GM18499 (cell line): ENCODE data around the gene IL6.
"Not testable (repeated sequence)": the region's sequence is repeated elsewhere in the genome, so short reads cannot be mapped to it uniquely, and the experiment has no call there.

Source experiments
- ATAC-seq: cut with Tn5 transposase; IDR thresholded peaks from one replicate; pipeline ENCODE4 v1.9.1; 2021; ENCODE audit warnings: moderate number of reproducible peaks; ENCODE audit not compliant: insufficient read depth, unreplicated experiment

IL6 gene

DNA sequence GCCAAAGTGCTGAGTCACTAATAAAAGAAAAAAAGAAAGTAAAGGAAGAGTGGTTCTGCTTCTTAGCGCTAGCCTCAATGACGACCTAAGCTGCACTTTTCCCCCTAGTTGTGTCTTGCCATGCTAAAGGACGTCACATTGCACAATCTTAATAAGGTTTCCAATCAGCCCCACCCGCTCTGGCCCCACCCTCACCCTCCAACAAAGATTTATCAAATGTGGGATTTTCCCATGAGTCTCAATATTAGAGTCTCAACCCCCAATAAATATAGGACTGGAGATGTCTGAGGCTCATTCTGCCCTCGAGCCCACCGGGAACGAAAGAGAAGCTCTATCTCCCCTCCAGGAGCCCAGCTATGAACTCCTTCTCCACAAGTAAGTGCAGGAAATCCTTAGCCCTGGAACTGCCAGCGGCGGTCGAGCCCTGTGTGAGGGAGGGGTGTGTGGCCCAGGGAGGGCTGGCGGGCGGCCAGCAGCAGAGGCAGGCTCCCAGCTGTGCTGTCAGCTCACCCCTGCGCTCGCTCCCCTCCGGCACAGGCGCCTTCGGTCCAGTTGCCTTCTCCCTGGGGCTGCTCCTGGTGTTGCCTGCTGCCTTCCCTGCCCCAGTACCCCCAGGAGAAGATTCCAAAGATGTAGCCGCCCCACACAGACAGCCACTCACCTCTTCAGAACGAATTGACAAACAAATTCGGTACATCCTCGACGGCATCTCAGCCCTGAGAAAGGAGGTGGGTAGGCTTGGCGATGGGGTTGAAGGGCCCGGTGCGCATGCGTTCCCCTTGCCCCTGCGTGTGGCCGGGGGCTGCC is at the start of gene IL6:
Gene IL6, plus strand, starts transcription at position 294 of the 807 bp plus-strand sequence. Its CDS starts 63 bp downstream, at position 357.
- no peak for ATAC-seq

DNA sequence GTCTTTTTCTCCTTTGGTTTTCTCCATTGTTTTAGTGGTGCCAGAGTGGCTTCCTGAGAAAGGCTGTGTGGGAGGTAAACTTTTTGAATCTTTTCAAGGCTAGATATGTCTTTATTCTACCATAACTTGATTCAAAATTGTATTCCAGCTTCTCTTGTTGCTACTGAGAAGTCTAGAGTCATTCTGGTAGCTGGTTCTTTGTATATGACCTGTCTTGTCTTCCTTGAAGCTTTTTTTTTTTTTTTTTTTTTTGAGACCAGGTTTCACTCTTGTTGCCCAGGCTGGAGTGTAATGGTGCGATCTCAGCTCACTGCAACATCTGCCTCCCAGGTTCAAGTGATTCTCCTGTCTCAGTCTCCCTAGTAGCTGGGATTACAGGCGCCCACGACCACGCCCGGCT is 49.7 kb upstream of the IL6 start:
- not testable (repeated sequence) for ATAC-seq

DNA sequence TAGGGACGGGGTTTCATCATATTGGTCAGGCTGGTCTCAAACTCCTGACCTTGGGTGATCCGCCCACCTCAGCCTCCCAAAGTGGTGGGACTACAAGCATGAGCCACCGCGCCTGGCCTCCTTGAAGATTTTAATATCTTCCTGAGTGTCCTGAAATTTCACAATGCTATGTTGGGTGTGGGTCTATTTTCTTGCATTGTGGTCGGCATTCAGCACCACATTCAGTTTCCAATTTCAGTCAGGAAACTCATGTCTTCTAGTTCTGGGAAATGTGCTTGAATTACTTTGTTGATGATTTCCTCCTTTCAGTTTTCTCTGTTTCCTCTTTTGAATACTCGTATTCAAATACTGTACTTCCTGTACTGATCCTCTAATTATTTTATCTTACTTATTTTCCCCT is 49.3 kb upstream of the IL6 start:
- no peak for ATAC-seq

DNA sequence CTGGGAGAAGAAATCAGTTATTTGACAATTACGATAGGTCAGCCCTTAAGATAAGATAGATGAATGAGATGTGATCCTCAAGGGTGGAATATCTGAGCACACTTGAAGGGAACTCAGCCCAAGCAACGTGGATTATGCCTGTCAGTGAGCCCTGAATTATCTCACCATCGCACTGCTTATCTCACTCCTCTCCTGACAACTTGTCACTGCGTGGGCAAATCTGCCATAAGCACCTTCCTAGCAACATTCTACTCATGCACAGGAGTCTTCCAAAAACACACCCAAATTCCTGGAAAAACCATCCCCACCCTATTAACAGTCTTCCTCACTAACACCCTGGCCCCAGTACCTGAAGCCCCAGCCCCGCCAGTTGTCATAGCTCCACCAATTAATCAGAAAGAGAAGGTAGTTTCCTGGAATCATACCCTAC is 46.5 kb upstream of the IL6 start:
- ATAC-seq = no peak

DNA sequence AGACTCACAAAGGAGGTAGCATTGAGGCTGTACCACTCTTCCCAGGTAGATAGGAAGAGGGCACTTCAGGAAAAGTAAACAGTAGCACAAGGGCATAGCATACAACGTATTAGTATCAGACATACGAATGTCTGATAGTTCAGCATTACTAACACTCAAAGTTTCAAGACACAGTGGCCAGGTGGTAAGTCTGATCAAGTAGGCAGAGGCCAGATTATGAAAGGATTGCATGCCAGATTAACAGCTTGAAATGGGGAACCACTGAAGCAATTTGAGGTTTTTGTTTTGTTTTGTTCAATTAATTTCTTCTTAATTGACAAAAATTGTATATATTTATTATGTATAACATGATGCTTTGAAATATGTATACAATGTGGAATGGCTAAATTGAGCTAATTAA is 45.7 kb upstream of the IL6 start:
- no peak for ATAC-seq

DNA sequence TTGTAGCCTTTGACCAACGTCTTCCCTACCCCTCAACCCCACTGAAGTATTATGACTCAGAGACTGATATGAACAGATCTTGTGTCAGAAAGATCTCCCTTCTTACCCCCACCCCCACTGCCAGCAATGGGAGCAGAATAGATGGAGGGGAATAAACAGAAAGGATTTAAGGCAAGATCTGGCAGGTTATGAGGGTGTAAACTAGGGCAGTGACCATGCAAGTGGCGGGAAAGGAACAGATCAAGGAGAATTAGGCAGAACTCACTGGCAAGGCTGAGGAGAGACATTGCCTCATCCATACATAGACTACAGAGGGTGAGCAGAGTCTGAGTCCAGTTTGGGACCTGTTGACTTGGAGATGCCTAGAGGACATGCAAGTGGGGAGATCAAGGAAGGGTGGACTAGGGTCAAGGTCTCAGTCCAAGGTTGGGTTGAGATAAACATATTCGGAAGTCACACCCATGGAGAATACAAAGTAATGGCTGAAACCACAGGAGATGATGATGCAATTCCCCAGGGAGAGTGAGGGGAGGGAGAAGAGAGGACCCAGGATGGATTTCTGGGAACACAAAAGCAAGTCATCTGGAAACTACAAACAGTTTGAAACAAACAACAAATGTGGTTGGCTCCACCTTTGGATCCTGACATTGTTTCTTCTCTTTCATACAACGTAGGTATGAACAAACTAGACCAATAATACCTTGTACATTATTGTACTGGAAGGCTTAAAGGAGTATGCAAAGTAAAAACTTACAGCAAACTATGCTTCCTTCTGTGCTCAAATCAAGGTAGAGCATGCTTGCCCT is 44.9 kb upstream of the IL6 start:
- ATAC-seq = no peak

DNA sequence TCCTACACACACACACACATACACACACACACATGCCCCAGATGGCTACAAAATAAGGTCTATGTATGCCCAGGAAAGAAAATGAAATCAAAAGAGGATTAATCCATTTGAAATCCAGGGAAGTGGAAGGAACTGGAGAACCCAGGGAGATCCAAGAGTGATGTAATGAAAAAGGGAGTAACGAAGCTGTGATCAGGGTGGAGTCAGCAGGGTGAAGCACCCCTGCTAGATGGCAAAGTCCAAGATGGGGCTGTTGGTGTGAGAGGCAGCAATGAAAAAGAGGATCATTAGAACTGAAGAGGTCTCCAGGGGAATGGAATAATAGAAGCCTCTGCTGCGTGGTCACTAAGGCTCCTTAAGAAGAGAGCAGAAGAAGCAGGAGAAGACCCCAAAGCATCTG is 43.6 kb upstream of the IL6 start:
- ATAC-seq = no peak

DNA sequence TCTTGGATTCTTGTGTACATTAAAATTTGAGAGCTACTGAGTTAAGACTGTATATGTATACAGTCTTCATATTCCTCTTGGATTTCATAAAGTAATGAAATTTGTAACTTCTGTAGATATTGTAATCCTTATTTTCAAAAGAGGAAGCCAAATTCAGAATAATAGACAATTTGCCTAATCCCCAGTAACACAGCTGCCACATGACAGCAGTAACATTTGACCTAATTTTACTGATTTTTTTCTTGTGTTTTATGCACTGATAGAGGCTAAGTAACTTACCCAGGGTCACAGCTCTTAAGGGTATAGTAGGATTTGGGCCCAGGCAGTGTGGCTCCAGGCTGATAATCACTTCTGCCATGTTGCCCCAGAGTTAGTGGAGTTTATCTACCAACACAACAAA is 40.4 kb upstream of the IL6 start:
- no peak for ATAC-seq

DNA sequence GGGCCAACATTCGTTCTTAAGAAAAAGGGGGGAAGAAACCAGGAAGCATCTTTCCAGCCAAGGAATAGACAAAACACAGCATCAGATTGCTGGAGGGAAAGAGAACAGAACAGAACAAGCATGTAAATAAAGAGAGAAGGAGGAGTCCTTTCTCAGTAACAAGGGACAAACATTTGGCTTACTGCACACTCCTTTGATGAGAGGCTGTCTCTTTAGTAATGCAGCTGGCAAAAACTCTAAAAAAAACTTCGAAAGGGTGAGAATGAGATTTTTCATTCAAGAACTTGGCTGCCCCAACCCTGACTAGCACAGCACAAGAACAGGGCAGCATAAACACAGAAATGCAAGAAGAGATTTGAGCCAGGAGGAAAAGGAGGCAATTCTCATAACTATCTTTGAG is 38.9 kb upstream of the IL6 start:
- ATAC-seq = no peak

DNA sequence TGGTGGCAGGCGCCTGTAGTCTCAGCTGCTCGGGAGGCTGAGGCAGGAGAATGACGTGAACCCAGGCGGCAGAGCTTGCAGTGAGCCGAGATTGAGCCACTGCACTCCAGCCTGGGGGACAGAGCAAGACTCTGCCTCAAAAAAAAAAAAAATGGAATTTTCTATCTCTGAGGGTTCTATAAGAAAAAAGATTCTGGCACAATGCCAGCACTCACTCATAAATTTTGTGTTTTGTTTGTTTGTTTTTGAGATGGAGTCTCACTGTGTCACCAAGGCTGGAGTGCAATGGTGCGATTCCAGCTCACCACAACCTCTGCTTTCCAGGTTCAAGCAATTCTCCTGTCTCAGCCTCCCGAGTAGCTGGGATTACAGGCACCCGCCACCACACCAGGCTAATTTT is 38.1 kb upstream of the IL6 start:
- ATAC-seq = not testable (repeated sequence)

DNA sequence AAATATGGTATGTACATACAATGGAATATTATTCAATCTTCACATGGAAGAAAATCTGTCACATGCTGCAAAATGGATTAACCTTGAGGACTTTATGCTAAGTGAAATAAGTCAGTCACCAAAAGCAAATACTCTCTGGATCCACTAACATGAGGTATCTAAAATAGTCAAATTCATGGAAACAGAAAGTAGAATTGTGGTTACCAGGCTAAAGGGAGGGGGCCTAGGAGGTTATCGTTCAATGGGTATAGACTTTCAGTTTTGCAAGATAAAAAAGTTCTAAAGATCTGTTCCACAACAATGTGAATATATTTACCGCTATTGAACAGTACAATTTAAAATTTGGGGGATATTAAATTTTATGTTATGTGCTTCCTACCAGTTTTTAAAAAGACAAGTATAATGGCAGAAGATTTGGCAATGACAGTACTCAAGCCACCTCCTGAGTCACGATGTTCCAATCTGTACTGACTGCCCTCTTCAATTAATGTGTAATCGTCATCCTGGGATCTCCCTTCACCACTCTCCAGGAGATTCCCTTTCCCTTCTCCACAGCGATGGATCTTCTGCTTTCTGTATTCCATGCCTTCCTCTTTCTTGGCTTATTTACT is 32.3 kb upstream of the IL6 start:
- no peak for ATAC-seq

DNA sequence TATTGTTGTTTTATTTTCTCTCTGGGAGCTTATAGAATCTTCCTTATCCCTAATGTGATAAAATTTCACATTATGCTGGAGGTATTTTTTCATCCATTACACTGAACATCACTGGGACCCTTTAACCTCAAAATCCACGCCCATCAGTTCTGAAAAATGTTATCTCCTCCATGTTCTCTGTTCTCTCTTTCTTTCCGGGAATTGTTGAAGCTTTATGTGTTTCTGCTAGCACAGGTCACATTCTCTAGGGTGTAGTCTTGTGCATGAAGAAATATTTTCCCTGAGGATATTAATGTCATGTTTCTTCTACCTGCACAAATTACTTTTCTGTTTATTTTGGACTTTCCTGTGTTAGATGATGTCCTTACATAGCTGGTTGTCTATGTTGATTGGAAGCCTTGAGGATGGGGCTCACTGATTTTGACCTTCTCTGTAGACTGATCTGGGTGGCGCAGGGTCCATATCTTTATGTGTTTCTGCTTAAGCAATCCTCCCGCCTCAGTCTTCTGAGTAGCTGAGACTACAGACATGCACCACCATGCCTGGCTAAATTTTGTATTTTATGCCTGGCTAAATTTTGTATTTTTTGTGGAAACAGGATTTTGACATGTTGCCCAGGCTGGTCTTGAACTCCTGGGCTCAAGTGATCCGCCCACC is 31.4 kb upstream of the IL6 start:
- ATAC-seq = no peak

DNA sequence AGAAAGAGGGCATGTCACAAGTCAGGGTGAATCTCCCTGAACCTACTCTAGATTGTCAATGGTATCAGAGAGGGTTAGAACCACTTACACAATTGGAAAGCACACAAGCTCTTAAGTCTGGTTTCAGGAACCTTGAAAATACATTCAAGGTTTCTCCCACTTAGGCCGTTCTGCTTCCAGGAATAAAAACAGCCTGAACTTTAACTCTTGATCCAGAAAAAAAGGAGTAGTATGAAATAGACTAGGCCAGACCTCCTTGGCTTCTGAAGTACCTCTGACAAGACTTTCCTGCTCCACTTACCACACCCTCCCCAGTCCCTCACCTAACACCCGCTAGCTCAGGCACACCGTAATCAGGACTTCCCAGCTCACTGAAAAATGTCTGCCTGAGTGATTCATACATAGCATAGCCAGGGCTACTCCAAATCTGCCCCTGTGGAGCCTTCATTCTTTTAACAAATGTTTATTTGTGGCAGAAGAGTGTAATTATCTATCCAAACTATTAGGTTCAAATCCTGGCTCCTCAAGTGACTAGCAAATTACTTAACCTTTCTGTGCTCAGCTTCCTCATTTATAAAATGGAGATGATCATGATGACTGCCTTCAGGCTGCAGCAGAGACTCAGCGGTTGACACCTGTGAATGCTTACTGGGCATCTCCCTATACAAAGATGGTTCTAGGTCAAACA is 30.3 kb upstream of the IL6 start:
- ATAC-seq = no peak

DNA sequence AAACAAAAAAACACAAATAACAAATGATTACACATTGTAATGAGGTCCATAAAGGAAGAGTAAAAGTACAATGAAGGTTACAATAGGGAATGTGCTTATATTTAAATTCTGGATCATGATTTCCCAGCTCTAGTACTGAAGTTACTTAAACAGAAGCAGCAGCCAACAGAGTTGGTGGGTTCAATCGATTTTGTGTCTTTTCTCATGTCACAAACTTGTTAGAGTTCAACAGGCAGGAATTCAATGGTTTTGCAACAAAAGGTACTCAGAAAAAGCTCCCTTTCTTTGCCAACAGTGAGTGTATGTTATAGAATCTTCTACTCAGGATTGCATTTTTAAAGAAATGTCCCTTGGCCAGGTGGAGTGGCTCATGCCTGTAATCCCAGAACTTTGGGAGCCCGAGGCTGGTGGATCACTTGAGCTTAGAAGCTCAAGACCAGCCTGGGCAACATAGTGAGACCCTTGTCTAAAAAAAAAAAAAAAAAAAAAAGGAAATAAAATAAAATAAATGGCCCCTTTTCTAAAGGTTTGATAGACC is 29.6 kb upstream of the IL6 start:
- ATAC-seq = no peak

DNA sequence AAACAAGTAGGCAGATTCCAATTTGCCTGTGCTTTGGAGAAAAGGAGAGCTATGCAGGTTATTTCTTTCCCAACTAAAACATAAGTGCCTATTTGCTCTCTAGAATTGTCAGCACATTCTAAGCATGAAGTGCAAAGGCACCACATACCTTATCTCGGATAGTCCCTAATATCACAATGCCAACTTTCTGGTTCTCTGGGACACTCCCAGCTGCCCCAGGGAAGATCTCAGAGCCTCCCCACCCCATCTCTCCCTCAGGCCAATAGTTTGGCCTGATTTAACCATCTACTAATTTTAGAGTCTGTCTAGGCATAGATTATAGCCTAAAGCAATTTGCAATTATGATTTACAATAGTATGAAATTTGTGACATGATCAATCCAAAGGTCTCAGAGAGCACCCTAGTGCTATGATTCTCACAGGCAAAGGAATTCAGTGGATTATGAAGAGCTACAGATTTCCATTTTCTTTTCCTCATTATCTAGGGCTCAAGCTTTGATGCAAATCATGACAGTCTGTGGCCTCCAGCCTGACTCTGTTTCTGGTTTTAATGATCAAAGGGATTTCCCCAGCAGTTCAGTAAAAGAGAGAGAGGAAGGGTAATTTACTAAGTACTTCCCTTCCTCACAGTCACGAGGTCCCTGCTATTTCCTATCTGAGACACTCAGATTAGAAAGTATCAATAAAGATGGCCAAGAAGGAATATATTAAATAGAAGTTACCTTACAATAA is 29.0 kb upstream of the IL6 start:
- peak; percentile 64 for ATAC-seq

DNA sequence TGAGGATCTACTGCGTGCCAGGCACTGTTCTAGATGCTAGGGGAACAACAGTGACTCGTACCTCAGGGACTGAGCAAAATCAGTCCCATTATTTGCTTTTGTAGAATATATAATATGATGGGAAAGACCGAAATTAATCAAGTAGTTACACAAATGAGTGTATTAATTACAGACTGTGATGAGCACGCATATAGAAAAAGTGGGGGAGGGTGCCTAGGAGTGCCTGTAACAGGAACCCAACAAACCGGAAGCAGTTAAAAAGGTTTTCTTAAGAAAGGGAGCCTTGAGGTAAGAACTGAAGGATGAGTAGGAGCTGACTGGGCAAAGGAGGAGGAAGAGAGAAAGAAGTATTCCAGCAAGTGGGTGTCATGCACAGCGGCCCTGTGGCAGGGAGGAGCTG is 28.2 kb upstream of the IL6 start:
- no peak for ATAC-seq

DNA sequence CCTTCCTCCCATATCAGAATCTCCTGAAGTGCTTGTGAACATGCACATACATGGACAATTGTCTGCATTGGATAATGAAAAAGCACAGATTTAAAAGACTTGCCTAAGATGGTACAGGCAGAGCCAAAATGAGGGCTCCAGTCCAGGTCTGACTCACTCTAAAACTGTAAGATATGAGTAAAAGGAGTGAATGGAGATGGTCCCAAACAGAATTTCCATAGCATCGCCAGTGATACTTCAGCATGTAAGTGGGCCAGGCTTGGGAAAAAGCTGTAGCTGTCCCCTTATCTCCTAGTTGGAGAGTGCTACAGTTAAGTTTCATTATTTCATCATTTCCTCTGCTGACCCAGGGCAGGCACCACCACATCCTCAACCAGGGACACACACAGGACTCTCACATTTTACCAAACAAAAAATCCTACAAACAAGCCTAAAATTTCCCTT is 26.4 kb upstream of the IL6 start:
- no peak for ATAC-seq

DNA sequence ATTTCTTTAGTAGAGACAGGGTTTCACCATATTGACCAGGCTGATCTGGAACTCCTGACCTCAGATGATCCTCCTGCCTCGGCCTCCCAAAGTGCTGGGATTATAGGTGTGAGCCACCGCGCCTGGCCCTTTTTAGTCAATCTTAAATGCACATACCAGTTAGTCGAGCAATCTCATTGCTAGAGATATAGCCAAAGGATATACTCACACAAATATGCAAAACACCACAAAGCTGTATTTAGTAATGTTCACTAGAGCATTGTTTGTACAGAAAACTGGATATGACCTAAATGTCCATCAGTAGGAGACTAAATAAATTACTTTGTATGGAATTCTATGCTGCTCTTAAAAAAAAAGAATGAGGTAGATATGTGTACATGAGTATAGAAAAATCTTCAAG is 24.5 kb upstream of the IL6 start:
- no peak for ATAC-seq
